Nephron progenitor cell (in vitro differentiated cells): ENCODE measurements around the gene PLEKHG2.
A peak's percentile ranks its signal among the peaks of the same experiment; 100 is the strongest.

Experiments used
- DNase-seq: peaks from one replicate; pipeline ENCODE4 v3.0.0; 2021
- H3K27ac Mint-ChIP-seq: 2 replicates; pipeline ENCODE4 v1.8.0; 2021; ENCODE audit warnings: mild to moderate bottlenecking, moderate library complexity, mixed read lengths
- H3K27me3 Mint-ChIP-seq: 2 replicates; pipeline ENCODE4 v1.8.0; 2021; ENCODE audit warnings: mild to moderate bottlenecking, low read depth, mixed read lengths; ENCODE audit not compliant: poor library complexity
- H3K36me3 Mint-ChIP-seq: 2 replicates; pipeline ENCODE4 v1.8.0; 2021; ENCODE audit warnings: low read depth, mixed read lengths
- H3K4me1 Mint-ChIP-seq: 2 replicates; pipeline ENCODE4 v1.8.0; 2021; ENCODE audit warnings: mixed read lengths
- H3K4me3 Mint-ChIP-seq: 2 replicates; pipeline ENCODE4 v1.8.0; 2021; ENCODE audit warnings: mild to moderate bottlenecking, moderate library complexity, mixed read lengths
- H3K9me3 Mint-ChIP-seq: 2 replicates; pipeline ENCODE4 v1.8.0; 2021; ENCODE audit warnings: mild to moderate bottlenecking, moderate library complexity, mixed read lengths
- TF ChIP-seq, protein P1 (sequence below): fragments of 200-600 bp; sonication (generic); IDR thresholded peaks from 2 replicates; pipeline ENCODE4 v1.5.0; 2021; ENCODE audit warnings: antibody characterized with exemption

PLEKHG2 gene

DNA sequence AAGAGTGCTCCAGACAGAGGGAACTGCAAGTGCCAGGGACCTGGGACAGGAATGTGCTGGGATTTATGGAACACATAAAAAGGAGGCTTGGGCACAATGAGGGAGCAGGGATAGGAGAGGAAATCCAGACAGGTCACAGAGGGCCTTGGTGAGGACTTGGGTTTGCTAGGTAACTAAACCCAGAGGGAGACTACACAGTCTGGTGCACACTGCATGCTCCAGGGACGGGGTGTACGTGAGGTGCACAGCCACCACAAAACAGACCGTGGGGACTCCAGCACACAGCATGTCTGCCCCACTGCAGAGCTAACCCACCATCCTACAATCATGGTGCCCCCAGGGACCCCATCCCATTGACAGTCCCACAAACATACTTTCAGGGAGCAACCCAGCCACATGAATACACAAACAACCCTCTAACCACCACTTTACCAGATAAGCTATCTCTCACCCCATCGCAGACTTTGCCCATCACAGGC, 11.4 kb upstream of the PLEKHG2 start:
- Mint-ChIP-seq H3K9me3 (no peaks in the 10 kb centered on the region), H3K4me1 (peaks cover 57% of the 10 kb centered on the region), H3K4me3 (no peak overlapping the region), H3K27ac (peak overlapping the region; percentile 74), H3K27me3 (peaks cover 2% of the 10 kb centered on the region), H3K36me3 (peaks cover 14% of the 10 kb centered on the region)
- DNase-seq, result no peak
- TF ChIP-seq, protein P1, sequence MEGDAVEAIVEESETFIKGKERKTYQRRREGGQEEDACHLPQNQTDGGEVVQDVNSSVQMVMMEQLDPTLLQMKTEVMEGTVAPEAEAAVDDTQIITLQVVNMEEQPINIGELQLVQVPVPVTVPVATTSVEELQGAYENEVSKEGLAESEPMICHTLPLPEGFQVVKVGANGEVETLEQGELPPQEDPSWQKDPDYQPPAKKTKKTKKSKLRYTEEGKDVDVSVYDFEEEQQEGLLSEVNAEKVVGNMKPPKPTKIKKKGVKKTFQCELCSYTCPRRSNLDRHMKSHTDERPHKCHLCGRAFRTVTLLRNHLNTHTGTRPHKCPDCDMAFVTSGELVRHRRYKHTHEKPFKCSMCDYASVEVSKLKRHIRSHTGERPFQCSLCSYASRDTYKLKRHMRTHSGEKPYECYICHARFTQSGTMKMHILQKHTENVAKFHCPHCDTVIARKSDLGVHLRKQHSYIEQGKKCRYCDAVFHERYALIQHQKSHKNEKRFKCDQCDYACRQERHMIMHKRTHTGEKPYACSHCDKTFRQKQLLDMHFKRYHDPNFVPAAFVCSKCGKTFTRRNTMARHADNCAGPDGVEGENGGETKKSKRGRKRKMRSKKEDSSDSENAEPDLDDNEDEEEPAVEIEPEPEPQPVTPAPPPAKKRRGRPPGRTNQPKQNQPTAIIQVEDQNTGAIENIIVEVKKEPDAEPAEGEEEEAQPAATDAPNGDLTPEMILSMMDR, result no peak

DNA sequence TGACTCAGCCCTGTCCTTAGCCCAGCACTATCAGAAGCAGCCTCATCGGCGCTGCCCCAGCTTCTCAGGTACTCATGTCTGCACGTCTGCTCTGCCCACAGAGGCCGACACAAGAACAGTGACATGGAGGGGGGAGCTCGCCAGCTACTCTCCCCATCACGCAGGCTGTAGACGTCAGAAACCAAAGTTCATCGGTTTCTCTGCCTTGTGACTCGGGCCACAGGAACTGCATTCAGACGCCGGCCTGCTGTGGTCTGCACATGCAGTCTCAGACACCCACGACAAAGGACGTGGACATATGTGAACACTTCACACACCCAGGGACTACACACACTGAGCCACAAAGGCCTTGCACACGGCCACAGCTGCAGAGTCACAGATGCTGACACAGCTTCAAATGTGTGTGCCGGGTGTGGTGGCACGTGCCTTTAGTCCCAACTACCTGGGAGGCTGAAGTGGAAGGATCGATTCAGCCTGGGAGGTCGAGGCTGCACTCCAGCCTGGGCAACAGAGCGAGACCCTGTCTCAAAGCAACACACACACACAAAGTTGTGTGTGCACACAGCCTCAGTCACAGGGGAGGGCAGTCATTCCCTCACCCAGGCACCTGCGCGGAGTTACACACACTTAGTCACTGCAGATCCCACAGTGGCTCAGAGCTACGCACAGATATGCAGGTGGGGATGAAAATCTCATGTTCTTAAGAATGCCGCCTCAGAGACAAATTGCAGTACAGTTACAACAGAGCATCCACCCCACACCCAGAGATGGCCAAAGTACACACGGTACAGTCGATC, 10.7 kb upstream of the PLEKHG2 start:
- Mint-ChIP-seq H3K36me3 (peaks cover 14% of the 10 kb centered on the region), H3K4me3 (peak overlapping the region; percentile 84), H3K4me1 (peaks cover 61% of the 10 kb centered on the region), H3K27ac (peak overlapping the region; percentile 74), H3K27me3 (peaks cover 4% of the 10 kb centered on the region), H3K9me3 (no peaks in the 10 kb centered on the region)
- TF ChIP-seq, protein P1, result no peak
- DNase-seq, result no peak

DNA sequence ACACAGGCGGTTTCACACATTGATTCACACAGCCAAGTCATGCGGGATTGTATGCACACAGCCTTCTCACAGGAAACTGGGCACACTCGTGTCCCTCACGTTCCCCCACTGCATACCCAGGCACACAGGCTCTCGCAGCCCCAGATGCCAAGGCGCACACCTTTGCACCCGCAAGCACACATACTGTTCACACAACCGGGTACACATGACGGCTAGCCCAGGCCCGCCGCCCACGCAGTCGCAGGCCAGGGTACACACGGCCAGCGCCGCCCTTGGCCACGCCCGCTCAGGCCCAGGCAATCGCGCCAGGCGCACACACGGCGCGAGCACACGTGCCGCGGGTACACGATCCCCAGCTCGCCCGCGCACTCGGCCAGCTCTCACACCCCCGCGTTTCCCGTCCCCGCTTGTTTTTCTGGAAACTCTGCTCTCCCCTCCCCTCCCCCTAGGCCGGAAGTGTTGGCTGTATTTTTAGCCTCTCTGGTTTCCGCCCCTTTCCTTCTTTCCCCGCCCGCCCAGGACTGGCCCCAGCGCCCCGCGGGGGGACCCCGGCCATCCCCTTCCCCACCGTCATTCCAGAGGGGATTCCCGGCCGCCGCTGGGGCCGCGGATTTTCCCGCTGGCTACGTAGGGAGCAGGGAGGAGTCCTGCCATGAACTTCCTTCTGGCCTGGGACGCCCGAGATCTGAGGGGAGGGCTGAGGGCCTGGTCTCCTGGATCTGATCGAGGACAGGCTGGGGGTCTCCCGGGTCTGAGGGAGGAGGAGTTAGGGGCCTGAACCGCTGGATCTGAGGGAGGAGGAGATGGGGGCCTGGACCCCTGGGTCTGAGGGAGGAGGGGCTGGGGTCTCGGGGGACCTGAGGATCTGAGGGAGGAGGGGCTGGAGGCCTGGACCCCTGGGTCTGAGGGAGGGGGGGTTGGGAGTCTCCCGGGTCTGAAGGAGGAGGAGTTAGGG, 9.8 kb upstream of the PLEKHG2 start:
- no peaks in the 10 kb centered on the region for H3K9me3 Mint-ChIP-seq
- peaks cover 4% of the 10 kb centered on the region for H3K27me3 Mint-ChIP-seq
- peaks cover 14% of the 10 kb centered on the region for H3K36me3 Mint-ChIP-seq
- DNase-seq, result peak; percentile 80
- peak overlapping the region; percentile 99 for H3K27ac Mint-ChIP-seq
- H3K4me1 Mint-ChIP-seq, result peaks cover 67% of the 10 kb centered on the region
- TF ChIP-seq, protein P1, result no peak
- peak overlapping the region; percentile 84 for H3K4me3 Mint-ChIP-seq

DNA sequence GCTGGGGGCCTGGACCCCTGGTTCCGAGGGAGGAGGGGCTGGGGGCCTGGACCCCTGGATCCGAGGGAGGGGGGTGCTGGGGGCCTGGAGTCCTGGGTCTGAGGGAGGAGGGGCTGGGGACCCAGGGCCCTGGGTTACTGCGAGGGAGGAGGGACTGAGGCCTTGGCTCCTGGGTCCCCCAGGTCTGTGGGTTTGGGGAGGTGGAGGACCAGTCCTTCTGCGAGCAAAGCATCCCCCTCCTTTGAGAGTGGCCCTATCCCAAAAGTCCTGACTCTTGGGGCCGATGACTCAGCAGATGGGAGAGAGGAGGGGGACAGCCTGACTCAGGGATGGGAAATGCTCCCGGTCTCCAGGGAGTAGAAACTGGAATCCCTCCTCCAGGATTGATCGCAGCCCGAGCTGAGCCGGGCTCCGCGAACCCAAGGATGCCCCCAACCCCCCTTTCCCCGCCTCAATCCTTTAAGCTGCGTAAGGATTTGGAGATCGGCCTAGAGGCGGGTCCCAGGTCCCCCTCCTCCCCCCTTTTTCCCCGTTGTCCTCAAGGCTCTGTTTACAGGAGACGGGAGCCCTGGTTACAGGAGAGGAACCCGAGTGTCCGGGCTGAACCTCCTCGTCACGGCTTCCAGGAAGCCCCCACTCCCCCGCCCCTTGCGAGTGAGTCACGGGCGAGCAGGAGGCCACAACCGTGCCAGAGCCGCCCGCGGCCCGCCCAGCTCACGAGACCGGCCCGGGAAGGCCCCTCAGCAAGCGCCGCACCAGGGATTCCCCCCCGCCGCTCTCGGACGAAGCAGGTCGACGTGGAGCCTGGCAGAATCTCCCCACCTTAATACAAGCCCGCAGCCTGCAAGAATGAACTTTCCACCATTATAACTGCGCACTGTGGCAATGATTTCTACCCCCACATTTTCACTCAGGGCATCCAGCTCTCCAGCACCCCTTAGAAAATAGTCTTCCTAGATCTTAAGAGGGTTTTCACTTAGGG, 8.8 kb upstream of the PLEKHG2 start:
- Mint-ChIP-seq H3K9me3 (no peaks in the 10 kb centered on the region), H3K4me1 (peaks cover 71% of the 10 kb centered on the region), H3K4me3 (peak overlapping the region; percentile 84), H3K36me3 (peaks cover 14% of the 10 kb centered on the region), H3K27me3 (peaks cover 7% of the 10 kb centered on the region), H3K27ac (peak overlapping the region; percentile 97)
- TF ChIP-seq, protein P1, result no peak
- DNase-seq, result peak; percentile 75

DNA sequence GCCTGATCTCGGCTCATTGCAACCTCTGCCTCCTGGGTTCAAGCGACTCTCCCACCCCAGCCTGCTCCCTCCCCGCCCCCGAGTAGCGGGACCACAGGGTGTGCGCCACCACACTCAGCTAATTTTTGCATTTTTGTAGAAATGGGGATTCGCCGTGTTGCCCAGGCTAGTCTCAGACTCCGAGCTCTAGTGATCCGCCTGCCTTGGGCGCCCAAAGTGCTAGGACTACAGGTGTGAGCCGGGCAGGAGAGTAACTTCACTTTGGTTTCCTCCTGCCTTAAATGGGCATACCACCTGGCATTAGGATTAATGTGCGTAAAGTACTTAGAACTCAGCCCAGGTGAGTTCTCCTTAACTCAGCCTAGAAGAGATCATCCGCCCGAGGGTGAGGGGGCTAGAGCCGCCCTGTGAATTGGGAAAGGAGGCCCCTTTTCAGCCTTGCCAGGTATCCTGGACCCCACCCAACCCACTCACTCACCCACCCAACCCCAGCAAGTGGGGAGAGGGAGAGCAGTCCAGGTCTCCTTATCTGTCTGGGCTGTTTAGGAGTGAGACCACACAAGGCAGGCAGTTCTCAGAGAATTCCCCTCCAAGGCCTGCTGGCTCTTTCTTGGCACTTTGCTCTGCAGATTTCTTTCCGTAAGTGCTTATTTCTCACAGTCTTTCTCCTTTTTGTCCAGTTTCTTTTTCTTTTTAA, 7.1 kb upstream of the PLEKHG2 start:
- no peak for DNase-seq
- peaks cover 11% of the 10 kb centered on the region for H3K27me3 Mint-ChIP-seq
- H3K36me3 Mint-ChIP-seq, result no peaks in the 10 kb centered on the region
- no peaks in the 10 kb centered on the region for H3K9me3 Mint-ChIP-seq
- TF ChIP-seq, protein P1, result no peak
- H3K4me1 Mint-ChIP-seq, result peaks cover 69% of the 10 kb centered on the region
- no peak overlapping the region for H3K27ac Mint-ChIP-seq
- H3K4me3 Mint-ChIP-seq, result peak overlapping the region; percentile 85
